IPS-18a (cell line): Measurements from ENCODE around the gene DPM2.

Experiments
- H3K27ac ChIP-seq: one replicate; pipeline ENCODE4 v1.5.1; 2013; ENCODE audit warnings: low read length
- H3K27me3 ChIP-seq: one replicate; pipeline ENCODE4 v1.6.1; 2013; ENCODE audit warnings: mild to moderate bottlenecking, low read length; ENCODE audit not compliant: control insufficient read depth, insufficient read depth
- H3K36me3 ChIP-seq: one replicate; pipeline ENCODE4 v1.6.1; 2013; ENCODE audit warnings: low read depth, low read length; ENCODE audit not compliant: control insufficient read depth
- H3K4me1 ChIP-seq: one replicate; pipeline ENCODE4 v1.6.1; 2013; ENCODE audit warnings: low read depth, low read length; ENCODE audit not compliant: control insufficient read depth
- H3K4me3 ChIP-seq: one replicate; pipeline ENCODE4 v1.5.1; 2013; ENCODE audit warnings: low read length
- H3K9ac ChIP-seq: one replicate; pipeline ENCODE4 v1.6.1; 2013; ENCODE audit warnings: mild to moderate bottlenecking, low read length, moderate library complexity
- H3K9me3 ChIP-seq: one replicate; pipeline ENCODE4 v1.6.1; 2013; ENCODE audit warnings: low read depth, low read length; ENCODE audit not compliant: control insufficient read depth

DPM2 gene, protein sequence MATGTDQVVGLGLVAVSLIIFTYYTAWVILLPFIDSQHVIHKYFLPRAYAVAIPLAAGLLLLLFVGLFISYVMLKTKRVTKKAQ

DNA sequence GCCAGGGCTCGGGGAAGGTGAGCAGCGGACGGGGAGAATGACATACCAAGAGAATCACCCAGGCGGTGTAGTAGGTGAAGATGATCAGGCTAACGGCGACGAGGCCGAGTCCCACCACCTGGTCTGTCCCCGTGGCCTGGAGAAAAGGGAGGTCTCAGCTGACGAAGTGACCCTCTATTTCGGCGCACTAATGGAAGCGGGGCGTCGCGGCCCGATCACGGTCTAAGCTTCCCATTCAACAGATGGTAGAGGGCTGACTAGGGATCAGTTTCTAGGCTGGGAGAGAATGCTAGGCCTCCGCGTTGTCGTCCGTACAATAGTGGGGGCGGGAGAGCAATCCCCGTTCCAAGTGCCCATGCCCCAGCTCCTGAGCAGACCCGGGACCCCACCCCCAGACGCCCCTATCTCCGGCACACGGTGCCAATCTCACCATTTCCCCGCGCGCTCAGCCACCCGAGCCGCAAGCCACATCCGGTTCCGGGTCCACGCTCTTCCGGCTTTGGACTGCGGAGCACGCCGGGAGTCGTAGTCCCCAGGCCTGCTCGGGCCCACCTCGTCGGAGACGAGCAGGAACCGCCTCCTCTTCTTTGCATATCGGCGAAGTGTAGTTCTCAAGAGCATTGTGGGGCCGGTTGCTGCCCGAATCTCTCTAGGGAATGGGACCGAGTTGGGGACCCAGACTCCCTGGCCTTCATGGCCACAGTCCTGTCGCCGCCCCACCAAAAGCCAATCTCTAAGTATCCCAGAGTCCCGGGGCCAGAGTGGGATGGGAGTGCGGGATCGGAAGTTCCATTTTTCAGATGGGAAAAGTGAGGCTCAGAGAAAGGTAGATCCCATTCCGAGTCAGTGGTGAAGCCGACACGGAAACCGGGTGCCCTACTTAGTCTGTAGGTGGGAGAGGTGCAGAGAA, at the start of gene DPM2:
DPM2 (minus strand) TSS at position 467 of the 910 bp plus-strand sequence; CDS start at position 433, 34 bp downstream.
- Histone ChIP-seq H3K36me3 (peaks cover 7% of the 10 kb centered on the region), H3K4me3 (peak within 1 kb of the TSS; percentile 89), H3K27me3 (no peaks in the 10 kb centered on the region), H3K4me1 (no peaks in the 10 kb centered on the region), H3K9ac (peak within 1 kb of the TSS; percentile 83), H3K27ac (no peak within 1 kb of the TSS), H3K9me3 (no peaks in the 10 kb centered on the region)

DNA sequence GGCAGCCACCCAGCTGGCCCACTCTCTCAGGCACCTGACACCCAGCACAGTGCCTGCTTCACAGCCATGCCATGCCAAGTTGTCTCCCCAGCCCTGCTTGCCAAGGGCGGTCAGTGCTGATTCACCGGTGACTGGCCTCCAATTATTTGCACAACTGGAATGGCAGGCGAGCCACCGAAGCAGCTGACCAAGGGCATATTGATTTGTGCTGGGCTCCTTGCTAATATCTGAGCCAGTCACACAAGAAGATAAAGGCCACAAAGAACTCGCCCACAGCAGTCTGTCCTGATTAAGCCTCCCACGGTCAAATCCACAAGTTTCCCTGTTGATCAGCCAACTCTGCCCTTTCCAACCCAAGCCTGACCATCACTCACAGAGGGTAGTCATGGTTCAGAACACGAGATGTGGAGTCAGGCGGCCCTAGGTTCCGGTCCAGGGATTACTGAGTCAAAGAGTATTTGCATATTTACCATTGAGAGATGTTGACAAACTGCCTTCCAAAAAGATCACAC, 49.5 kb upstream of the DPM2 start:
- no peaks in the 10 kb centered on the region for H3K27me3 ChIP-seq
- H3K9ac ChIP-seq, result no peak overlapping the region
- H3K27ac ChIP-seq, result no peak overlapping the region
- H3K4me1 ChIP-seq, result no peaks in the 10 kb centered on the region
- H3K9me3 ChIP-seq, result no peaks in the 10 kb centered on the region
- no peak overlapping the region for H3K4me3 ChIP-seq
- no peaks in the 10 kb centered on the region for H3K36me3 ChIP-seq

DNA sequence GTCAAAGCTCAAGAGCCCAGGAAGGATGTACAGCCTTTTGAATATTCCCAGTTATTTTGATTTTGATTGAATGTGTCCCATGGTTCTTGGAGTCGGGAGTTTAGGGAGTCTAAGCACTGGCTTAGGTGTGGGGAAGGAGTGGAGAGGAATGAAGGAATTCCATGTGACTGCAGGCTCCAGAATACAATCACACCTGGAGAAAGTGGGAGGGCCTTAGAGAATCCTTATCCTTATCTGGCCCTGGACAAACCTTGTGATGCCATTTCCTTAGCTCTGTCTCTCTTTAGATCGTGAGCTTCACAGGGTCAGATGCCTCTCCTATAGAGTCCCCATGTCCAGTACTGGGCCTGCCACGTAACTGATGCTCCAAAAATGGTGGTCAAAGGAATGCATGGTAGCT, 47.4 kb upstream of the DPM2 start:
- H3K27me3 ChIP-seq, result no peaks in the 10 kb centered on the region
- peaks cover 7% of the 10 kb centered on the region for H3K4me1 ChIP-seq
- no peak overlapping the region for H3K4me3 ChIP-seq
- no peaks in the 10 kb centered on the region for H3K9me3 ChIP-seq
- H3K9ac ChIP-seq, result no peak overlapping the region
- H3K27ac ChIP-seq, result no peak overlapping the region
- no peaks in the 10 kb centered on the region for H3K36me3 ChIP-seq

DNA sequence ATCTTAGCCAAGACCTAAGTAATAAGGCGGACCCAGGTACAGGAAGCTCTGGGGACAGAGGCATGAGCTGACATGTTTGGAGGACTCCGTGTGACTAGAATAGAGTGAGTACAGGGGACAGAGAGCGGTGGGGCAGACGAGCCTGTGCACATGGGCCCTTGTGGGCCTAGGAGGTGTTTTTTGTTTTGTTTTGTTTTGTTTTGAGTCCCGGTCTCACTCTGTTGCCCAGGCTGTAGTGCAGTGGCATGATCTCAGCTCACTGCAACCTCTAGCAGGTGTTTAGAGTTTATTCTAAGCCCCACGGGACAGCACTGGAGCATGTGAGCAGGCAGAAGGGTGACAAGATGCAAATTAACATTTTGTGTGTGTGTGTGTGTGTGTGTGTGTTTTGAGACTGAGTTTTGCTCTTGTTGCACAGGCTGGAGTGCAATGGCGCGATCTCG, 46.2 kb upstream of the DPM2 start:
- H3K27ac ChIP-seq, result no peak overlapping the region
- no peaks in the 10 kb centered on the region for H3K9me3 ChIP-seq
- no peak overlapping the region for H3K9ac ChIP-seq
- H3K4me3 ChIP-seq, result no peak overlapping the region
- no peaks in the 10 kb centered on the region for H3K27me3 ChIP-seq
- H3K4me1 ChIP-seq, result peaks cover 11% of the 10 kb centered on the region
- no peaks in the 10 kb centered on the region for H3K36me3 ChIP-seq

DNA sequence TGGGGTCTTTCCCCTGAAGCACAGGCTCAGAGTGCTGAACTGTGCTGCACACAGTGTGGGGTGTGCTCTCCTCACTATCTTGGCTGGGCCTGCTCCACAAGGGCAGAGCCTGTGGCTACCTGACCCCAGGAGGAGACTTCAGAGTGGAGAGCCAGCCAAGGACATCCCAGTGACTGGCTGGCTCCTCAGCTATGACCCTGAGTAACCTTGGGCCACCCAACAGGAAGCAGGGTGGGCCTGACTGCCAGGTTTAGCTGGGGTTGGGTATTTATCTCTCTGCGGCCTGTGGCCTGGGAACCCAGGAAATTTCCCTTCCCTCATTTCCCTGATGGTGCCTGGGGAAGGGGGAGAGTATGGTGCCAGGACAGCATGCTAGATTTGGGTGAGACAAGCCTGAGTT, 45.3 kb upstream of the DPM2 start:
- no peak overlapping the region for H3K4me3 ChIP-seq
- no peaks in the 10 kb centered on the region for H3K9me3 ChIP-seq
- peaks cover 16% of the 10 kb centered on the region for H3K4me1 ChIP-seq
- no peak overlapping the region for H3K27ac ChIP-seq
- no peaks in the 10 kb centered on the region for H3K36me3 ChIP-seq
- no peak overlapping the region for H3K9ac ChIP-seq
- no peaks in the 10 kb centered on the region for H3K27me3 ChIP-seq

DNA sequence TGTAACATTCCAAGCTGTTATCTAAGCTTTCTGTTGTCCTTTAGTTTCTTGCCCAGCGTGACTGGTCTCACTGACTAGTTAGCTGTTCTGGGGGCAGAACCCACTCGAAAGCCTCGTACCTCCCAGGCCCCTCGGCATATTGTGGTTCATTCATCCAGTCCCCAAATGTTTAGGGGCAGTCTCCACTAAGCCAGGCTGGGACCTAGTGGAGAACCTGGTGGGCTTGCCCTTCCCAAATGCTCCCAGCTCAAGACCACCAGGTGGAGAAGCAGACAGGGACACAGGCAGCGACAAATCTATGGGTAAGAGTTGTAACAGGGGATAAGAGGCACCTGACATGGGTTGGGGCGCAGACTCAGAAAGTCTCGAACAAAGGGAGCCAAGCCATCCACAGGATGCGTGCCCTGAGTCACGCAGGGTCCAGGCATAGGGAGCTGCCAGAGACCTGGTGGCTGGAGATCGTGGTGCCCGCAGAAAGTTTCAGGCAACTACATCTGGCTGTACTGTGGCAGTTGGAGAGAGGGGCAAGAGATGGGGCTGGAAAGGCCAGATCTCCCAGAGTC, 44.0 kb upstream of the DPM2 start:
- Histone ChIP-seq H3K27me3 (no peaks in the 10 kb centered on the region), H3K4me3 (peak overlapping the region; percentile 61), H3K27ac (peak overlapping the region; percentile 93), H3K9ac (peak overlapping the region; percentile 72), H3K36me3 (no peaks in the 10 kb centered on the region), H3K9me3 (no peaks in the 10 kb centered on the region), H3K4me1 (peaks cover 22% of the 10 kb centered on the region)

DNA sequence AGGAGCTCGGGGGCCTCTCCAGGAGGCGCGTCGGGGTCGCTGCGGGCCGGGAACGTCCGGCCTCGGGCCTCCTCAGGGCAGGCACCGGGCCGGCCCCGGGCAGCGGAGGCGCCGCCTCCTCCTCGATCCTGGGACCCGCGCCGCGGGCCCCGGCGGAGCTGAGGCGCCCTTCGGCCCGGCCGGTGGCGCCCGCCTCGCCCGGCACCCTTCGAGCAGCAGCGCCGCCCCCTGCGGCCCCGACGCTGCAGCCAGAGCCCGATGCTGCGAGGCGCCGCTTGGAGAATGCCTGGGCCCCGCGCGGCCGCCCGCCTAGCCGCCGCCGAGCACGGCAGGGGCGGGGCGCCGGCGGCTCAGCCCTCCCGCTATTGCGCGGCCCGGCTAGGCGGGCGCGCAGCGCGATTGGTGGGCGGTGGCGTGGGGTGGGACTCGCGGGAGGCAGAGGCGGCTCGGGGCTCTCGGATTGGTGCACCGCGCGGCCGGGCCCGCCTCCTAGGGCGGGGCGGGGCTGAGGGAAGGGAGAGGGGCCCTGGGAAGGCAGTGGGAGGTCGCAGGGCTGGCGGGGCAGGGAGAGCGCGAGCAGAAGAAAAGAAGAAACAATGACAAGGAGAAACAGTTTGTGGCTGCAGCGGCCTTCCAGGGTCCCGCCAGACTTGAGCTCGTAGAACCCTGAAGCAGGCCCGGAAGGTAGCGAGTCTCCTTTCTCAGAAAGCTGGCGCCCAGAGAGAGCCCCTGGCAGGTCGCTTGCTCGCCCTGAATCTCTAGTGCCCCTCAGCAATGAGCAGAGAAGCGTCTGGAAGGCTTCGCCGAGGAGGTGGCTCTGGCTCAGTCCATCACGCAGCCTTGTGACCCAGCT, 43.3 kb upstream of the DPM2 start, which contains the start of gene EEIG1:
EEIG1 (minus strand) TSS at position 284 of the 853 bp plus-strand sequence. CDS start 852 bp downstream, outside the sequence.
- peak within 1 kb of the TSS; percentile 72 for H3K9ac ChIP-seq
- no peaks in the 10 kb centered on the region for H3K9me3 ChIP-seq
- peaks cover 22% of the 10 kb centered on the region for H3K4me1 ChIP-seq
- no peaks in the 10 kb centered on the region for H3K36me3 ChIP-seq
- peak within 1 kb of the TSS; percentile 91 for H3K4me3 ChIP-seq
- H3K27ac ChIP-seq, result peak within 1 kb of the TSS; percentile 93
- no peaks in the 10 kb centered on the region for H3K27me3 ChIP-seq

DNA sequence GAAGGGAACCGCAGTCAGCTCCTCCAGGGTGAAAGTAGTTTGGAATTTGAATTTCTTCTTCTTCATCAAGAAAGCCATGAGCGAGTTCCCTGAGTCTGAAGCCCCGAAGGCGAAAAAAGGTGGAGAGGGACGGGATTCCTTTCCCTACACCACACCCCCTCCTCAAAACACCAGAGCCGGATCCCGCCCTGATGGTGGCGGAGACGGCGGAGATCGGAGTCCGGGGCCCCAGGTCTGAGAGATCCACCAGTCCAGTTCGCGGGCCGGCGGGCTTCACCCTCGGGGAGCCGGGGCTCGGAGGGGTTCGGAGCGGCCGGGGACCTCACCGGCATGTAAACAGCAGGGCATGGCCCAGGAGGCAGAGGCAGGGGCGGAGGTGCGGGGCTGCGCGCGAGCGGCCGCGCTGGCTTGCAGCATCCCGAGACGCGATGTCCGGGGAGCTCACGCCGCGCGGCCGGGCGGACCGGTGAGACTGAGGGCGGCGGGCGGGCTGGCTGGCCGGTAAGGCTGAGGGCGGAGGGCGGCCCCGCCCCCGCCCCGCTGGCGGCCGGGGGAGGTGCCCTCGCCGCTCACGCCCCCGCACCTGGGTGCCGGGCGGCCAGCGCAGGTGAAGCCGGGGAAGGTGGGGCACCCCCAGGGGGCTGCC, 42.5 kb upstream of the DPM2 start:
- Histone ChIP-seq H3K27me3 (no peaks in the 10 kb centered on the region), H3K4me3 (peak overlapping the region; percentile 91), H3K36me3 (no peaks in the 10 kb centered on the region), H3K4me1 (peaks cover 22% of the 10 kb centered on the region), H3K9me3 (no peaks in the 10 kb centered on the region), H3K27ac (no peak overlapping the region), H3K9ac (peak overlapping the region; percentile 58)

DNA sequence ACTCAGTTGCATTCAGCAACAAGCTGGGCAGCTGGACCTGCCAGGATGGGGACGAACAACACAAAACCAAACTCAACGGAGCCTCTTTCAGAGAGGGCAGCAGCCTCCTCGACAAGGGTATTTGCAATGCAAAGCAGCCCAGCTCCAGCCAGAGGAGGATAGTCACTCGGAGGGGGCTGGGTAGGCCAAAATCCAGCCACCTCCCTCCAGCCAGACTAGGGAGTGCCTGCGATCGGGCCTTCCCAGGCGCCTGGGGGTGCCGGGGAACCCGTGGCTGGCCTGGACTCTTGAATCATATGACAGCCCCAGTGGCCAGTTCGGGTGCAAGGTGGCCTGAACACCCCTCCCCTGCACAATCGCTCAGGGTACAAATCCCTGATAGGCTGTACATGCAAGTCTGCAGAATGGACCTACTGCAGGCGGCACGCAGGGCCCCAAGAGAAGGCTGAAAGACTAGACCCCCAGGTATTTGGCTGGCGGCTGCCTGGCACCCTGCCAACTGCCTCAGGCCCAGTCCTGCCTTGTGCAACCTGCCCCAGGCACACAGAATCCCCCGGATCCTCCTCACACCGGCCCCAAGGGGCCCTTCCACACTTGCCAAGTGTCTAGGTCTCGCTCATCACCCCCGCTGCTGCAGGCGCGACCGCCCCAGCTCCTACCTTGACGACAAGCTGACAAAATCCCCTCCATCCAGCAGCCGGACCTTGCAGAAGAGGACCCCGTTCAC, 41.8 kb upstream of the DPM2 start:
- no peaks in the 10 kb centered on the region for H3K9me3 ChIP-seq
- no peaks in the 10 kb centered on the region for H3K27me3 ChIP-seq
- H3K4me1 ChIP-seq, result peaks cover 27% of the 10 kb centered on the region
- peak overlapping the region; percentile 58 for H3K9ac ChIP-seq
- no peak overlapping the region for H3K27ac ChIP-seq
- H3K4me3 ChIP-seq, result peak overlapping the region; percentile 91
- H3K36me3 ChIP-seq, result no peaks in the 10 kb centered on the region

DNA sequence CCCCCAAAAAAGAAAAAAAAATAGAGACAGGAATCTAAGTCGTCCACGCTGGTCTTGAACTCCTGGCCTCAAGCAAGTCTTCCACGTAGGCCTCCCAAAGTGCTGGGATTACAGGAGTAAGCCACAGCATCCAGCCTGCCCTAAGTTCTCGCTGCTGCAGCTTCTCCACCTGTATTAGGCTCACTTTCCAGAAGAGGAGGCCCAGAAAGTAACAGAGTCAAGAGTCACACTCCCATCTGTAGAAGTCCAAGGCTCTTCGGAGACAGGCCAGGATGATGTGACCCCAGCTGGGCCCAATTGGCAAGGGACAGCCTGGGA, 41.3 kb upstream of the DPM2 start:
- peak overlapping the region; percentile 58 for H3K9ac ChIP-seq
- H3K27me3 ChIP-seq, result no peaks in the 10 kb centered on the region
- H3K4me1 ChIP-seq, result peaks cover 32% of the 10 kb centered on the region
- H3K9me3 ChIP-seq, result no peaks in the 10 kb centered on the region
- no peak overlapping the region for H3K27ac ChIP-seq
- no peaks in the 10 kb centered on the region for H3K36me3 ChIP-seq
- peak overlapping the region; percentile 91 for H3K4me3 ChIP-seq
